NCI-H2029 treated with DMSO at 0.1 percent for 48 hours (cell line): ENCODE results near the gene OR6C70.
"Not testable (repeated sequence)": the region's sequence is repeated elsewhere in the genome, so short reads cannot be mapped to it uniquely, and the experiment has no call there.

Source experiments
- DNase-seq: peaks from one replicate; lab custom pipeline; 2025; lab: John Stamatoyannopoulos, UW

Gene OR6C70

DNA sequence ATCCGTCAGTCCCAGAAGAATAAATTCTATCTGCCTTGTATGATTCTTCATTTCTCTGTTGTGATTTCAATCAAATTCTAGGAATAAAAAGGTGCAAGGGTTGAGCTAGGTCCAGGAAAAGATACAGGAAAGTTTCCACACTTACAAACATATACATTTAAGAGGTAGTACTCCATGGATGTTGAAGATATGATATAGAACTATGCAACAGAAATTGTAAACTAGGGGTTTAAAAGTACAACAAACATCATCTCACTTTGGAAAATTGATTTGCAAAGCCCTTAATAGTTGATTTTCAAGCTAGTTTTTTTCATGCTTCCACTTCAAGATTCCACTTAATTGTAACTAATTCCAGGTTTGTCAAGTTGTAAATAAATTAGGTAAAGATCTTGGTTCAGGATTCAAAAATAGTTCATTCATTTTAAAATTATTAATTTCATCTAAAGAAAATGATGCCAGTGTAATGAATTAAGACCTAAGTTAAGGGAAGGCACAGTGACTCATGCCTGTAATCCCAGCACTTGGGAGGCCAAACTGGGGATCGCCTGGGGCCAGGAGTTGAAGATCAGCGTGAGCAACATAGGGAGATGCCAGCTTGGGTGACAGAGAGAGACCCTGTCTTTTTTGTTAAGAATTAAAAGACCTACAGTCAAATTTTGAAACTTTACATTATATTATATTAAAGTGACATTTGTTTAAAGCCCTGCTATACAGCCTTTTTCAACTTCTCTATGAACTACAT lies at the start of gene OR6C70:
Gene OR6C70, minus strand, starts transcription at position 51 of the 742 bp plus-strand sequence. Its CDS starts 0 bp downstream, at position 51.
- DNase-seq: no peak

DNA sequence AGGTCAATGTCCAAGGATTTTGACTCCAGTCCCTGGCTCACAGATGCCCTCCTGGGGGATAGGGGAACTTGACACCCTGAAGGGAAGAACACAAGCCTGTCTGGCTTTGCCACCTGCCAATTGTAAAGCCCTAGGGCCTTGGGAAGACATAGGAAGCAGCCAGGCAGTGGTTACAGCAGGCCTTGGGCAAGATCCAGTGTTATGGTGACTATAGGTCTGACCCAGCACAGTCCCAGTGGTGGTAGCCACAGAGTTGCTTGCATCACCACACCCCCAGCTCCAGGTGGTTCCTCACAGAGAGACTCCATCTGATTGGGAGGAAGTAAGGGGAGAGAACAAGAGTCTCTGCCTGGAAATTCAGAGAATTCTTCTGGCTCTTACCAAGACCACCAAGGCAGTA lies 46.5 kb upstream of the OR6C70 start:
- DNase-seq: no peak

GRCh38 chr12:55515696-55516095 lies 45.8 kb upstream of the OR6C70 start:
- no peak for DNase-seq

DNA sequence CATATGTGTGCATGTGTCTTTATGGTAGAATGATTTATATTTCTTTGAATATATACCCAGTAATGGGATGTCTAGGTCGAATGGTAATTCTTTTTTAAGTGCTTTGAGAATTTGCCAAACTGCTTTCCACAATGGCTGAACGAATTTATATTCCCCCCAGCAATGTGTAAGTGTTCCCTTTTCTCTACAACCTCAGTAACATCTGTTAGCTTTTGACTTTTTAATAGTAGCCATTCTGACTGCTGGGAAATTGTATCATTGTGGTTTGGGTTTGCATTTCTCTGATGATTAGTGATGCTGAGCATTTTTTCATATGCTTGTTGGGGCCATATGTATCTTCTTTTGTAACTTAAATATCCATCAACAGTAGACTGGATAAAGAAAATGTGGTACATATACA lies 31.7 kb upstream of the OR6C70 start:
- DNase-seq: no peak

GRCh38 chr12:55499810-55500252 lies 29.9 kb upstream of the OR6C70 start:
- no peak for DNase-seq

- DNase-seq: no peak
These were observed 29.3 kb upstream of the OR6C70 start for GRCh38 chr12:55499231-55499630.

DNA sequence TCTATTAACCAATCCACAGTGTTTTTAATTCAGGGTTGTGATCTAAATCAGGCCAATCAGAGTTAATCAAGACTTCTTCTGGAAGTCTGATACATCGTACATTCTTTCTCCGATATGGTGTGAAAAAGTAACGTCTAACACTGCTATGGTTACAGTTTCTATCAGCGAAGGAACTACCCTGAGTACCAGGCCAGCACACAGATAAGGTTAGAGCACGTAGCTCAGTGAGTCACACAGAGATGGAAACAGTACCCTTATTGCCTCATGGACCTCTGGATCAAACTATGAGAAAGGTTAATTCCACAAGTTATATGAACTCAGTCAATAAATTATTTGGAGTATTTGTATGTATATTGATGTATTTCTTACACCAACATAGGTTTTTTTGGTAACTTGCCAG lies 25.6 kb upstream of the OR6C70 start:
- no peak for DNase-seq

DNA sequence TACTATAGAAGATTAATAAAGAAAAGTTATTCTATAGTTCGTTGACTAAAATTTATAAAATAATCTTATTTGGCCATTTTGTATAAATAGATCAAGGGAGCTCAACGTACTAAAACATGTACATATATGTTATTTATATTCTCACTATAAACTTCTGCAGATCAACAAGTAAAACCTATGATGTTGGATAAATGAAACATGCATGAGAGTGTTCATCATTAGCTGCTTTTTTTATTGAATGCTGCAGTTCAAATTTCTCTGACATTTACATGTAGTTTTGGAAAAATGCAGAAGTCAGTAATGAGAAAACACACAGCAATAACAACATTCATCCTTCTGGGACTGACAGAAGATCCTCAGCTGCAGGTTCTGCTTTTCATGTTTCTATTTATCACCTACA lies 22.1 kb upstream of the OR6C70 start, which contains the start of gene OR6C68:
Gene OR6C68, plus strand, starts transcription at position 301 of the 400 bp plus-strand sequence. Its CDS starts 0 bp downstream, at position 301.
- DNase-seq: no peak

- not testable (repeated sequence) for DNase-seq
These were observed 14.3 kb upstream of the OR6C70 start for GRCh38 chr12:55484284-55484683.

DNA sequence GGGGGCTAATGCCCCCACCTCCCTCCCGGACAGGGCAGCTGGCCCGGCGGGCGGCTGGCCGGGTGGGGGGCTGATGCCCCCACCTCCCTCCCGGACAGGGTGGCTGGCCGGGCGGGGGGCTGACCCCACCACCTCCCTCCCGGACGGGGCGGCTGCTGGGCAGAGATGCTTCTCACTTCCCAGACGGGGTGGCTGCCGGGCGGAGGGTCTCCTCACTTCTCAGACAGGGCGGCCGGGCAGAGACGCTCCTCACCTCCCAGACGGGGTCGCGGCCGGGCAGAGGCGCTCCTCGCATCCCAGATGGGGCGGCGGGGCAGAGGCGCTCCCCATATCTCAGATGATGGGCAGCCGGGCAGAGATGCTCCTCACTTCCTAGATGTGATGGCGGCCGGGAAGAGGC lies 9.2 kb upstream of the OR6C70 start:
- not testable (repeated sequence) for DNase-seq

- DNase-seq: no peak
These were observed 2.3 kb upstream of the OR6C70 start for GRCh38 chr12:55472264-55472663.

DNA sequence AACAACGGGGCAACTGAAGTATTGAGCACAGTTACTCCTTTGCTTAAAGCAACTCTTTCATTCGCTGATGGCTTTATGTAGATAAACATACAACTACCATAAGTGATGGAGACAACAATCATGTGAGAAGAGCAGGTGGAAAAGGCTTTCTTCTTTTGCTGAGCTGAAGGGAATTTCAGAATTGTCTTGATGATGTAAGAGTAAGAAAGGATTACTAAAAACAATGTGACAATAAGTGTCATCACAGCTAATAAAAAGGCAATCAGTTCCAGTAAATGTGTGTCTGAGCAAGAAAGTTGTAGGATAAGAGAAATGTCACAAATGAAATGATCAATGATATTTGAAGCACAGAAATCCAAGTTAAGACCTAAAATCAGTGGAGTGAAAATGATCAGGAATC lies 647 bp downstream of the OR6C70 start:
- no peak for DNase-seq

DNA sequence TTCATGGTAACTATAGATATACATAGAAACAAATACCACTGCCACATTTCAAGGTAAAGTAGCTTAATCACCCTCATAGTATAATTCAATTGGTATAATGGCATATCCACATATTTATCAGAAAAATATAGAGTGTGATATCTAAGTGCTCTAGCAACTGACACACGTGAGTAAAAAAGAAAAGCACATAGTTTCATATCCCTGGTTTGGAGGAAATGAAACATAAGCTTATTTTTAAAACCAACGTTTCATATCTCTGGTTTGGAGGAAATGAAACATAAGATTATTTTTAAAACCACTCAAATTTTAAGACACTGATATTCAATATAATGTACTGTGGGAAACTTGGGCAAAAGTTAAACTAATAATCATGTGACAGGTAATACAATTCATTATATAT lies 2.1 kb downstream of the OR6C70 start:
- no peak for DNase-seq

DNA sequence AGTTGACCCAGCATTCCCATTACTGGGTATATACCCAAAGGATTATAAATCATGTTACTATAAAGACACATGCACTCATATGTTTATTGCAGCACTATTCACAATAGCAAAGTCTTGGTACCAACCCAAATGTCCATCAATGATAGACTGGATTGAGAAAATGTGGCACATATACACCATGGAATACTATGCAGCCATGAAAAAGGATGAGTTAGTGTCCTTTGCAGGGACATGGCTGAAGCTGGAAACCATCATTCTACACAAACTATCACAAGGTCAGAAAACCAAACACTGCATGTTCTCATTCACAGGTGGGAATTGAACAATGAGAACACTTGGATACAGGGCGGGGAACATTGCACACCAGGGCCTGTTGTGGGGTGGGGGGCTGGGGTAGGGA lies 5.0 kb downstream of the OR6C70 start:
- DNase-seq: not testable (repeated sequence)

DNA sequence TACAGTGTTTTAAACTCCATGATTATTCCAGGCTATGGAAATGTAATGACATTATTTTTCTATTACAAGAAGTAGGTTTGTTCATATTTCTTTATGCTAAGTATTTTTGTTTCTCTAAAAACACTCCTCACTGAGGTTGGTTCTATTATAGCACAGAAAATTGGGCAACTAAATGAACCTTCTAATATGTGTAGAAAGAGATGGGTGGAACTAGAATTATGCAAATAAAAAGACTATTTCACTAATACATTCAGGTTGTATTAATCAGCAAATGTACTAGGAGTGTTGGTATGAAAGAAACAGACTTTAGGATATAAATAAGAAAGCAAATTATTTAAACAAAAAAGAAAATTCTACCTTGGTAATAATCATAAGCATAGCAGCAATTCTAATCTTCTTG lies 21.1 kb downstream of the OR6C70 start:
- no peak for DNase-seq

GRCh38 chr12:55446326-55446725 lies 23.6 kb downstream of the OR6C70 start:
- DNase-seq: no peak

- DNase-seq: no peak
These were observed 24.6 kb downstream of the OR6C70 start for GRCh38 chr12:55445357-55445756.

DNA sequence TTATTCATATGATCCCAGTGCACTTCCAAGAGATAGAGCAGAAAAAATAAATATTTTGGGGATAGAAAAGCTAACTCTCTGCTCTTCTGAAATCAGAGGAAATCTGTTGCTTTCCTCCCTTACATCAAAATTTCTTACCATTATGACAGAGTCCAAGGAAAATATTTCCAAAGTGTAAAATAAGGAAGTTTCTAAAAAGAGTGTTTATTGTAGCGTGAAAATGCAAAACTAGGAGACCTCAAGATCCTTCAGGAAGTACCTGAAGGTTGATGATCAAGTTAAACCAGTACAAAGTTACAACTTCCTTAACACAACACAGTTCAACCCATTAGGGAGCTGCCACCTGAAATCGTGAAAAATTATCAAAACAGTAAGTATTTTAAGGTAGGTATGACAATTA lies 26.2 kb downstream of the OR6C70 start, which contains the start of gene OR6C2:
Gene OR6C2, plus strand, starts transcription at position 301 of the 400 bp plus-strand sequence. CDS start 8,138 bp downstream, outside the sequence.
- no peak for DNase-seq

- DNase-seq: not testable (repeated sequence)
These were observed 28.7 kb downstream of the OR6C70 start for GRCh38 chr12:55441233-55441632.

- DNase-seq: no peak
These were observed 41.4 kb downstream of the OR6C70 start for GRCh38 chr12:55428331-55429243.

DNA sequence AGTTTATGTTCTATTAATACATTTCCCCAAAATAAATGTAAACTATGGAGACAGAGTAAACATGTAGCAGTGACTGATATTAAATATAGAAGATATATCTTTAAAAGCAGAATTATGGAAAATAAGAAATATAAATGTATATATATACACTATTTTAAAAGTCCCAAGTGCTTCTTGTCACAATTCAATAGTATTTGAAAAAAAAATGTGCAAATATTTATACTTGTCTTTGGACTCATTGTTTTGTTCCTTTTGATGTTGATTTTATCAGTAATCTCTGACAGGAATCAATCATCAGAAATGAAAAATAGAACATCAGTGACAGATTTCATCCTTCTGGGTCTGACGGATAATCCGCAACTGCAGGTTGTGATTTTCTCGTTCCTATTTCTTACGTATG lies 44.0 kb downstream of the OR6C70 start, which contains the start of gene OR6C76:
Gene OR6C76, plus strand, starts transcription at position 301 of the 400 bp plus-strand sequence. Its CDS starts 0 bp downstream, at position 301.
- no peak for DNase-seq

GRCh38 chr12:55420307-55420962 lies 49.5 kb downstream of the OR6C70 start:
- DNase-seq: no peak
